Measurements from ENCODE around the gene PSME3IP1.
"Not testable (repeated sequence)": the region's sequence is repeated elsewhere in the genome, so short reads cannot be mapped to it uniquely, and the experiment has no call there.

The PSME3IP1 gene

DNA sequence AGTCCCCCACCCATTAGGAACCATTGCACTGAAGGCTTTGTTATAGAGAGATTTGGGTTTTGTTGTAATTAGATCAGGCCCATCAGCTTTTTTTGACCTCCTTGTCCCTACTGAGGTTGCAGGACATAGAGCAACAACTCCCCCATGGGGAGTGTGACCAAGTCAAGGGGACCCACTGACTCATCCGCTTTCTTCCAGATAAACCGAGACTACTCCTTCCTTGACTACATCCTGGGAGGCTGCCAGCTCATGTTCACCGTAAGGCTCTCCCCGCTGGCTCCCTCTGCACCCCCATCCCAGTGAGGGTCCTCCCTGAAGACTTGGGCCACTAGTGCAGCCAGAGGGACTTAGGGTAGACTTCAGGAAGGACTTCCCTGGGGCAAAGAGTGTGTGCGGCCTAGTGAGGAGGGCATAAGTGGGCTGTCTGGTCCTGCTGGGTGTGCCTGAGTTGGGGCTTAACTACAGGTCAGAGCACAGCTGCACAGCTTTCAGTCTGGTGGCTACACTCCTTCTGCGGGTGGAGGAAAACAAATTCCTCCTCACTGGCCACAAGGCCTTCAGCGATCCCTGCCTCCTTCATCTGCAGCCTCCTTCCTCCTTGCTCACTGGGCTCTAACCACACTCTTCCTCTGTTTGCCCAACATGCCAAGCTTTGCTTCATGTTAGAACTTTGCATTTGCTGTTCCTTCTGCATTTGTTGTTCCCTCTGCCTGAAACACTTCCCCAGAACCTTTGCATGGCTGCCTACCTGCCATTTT is 62.4 kb downstream of the PSME3IP1 start:
- DNase-seq, result no peak

DNA sequence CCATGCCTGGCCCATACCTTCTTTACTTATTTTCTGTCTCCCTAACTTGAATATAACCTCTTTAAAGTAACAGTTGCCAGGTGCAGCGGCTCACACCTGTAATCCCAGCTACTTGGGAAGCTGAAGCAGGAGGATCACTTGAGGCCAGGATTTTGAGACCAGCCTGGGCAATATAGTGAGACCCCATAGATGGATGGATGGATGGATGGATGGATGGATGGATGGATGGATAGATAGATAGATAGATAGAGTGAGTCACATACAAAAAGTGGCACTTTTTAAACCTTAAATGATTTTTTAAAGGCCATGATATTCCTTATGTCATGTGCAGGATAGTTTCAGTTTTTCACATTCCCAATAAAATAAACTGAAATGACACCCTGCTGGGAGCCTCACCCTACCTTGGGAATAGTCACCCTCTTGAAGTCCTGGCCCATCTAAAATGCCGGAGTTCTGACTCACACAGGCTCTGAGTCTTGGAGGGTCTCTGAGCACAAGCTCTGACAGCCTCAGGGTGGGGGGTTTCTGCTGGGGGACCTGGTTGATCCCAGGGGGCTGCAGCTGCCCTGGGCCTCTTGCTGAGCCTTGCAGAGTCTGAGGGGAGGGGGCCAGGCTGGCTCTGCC is 67.3 kb downstream of the PSME3IP1 start:
- no peak for DNase-seq

DNA sequence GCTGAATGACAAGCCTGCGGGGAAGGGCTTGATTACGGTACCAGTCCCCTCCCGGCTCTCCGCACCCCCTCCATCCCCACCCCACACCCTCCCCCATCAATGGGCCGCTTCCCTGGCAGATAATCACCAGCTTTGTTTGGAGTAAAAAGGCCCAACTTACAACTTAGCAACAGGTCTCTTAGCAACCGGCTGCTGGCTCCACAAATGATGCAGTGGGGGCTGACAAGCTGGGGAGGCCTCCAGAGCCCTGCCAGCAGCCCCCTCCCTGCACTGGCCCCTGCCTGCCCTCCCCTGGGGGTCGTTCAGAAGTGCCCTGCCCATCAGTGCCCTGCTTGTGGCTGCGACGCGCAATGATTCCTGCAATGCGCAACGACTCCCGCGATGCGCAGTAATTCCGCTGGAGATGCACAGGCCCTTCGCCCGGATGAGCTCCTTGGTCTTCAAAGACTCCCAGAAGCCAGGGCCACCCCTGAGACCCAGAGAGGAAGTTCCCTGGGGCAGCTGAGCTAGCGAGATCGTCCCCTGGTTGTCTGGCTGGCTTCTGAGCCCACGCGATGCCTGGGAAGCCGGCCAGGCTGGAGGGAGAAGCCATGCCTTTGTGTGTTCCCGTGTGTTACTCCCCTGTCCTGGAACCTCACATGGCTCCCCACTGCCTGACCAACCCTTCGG is 70.2 kb downstream of the PSME3IP1 start:
- no peak for DNase-seq

DNA sequence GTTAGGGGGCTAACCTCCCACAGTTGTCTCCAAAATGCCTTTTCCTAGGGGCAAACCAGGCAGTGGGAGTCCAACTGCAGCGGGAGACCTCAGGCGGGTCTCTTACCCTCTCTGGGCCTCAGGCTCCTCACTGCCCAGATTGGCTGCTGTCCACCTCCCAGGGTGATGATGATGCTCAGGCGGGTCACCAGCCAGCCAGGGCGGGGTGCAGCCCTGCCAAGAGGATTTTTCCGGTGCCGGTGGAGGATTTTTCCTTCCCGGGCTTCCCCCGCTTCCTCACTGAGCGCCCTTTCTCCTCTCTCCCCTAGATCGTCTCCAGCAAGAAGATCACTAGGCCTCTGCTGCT is 70.7 kb downstream of the PSME3IP1 start:
- DNase-seq, result no peak

DNA sequence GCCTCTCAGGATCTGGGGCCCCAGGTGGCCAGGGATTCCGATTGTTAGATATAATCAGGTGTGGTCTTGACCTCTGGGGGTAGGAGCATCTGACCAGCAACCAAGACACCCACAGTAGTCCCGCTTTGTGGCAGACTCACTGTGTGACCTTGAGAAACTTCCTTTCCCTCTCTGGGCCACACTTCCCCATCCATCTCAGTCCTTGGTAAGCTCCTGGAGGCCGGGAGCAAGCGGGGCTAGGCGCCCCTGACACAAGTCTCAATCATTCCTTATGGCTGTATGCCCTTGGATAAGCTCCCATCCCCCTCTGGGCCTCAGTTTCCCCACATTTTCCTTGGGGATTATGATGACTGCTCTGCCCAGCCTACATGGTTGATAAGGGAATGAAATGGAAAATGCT is 72.2 kb downstream of the PSME3IP1 start:
- no peak for DNase-seq

DNA sequence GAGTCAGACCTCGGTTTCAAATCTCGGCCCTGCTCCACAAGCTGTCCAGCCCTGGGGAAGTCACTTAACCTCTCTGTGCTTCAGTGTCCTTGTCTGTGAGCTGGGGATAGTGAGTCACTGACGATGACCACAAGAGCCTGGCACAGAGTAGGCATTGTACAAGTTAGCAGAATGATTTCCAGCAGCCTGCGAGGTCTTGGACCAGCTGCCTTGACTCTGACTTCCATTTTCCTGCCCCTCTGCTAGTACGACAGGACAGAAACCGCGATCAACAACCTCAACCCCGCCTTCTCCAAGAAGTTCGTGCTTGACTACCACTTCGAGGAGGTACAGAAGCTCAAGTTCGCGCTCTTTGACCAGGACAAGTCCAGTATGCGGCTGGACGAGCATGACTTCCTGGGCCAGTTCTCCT is 72.8 kb downstream of the PSME3IP1 start:
- no peak for DNase-seq

DNA sequence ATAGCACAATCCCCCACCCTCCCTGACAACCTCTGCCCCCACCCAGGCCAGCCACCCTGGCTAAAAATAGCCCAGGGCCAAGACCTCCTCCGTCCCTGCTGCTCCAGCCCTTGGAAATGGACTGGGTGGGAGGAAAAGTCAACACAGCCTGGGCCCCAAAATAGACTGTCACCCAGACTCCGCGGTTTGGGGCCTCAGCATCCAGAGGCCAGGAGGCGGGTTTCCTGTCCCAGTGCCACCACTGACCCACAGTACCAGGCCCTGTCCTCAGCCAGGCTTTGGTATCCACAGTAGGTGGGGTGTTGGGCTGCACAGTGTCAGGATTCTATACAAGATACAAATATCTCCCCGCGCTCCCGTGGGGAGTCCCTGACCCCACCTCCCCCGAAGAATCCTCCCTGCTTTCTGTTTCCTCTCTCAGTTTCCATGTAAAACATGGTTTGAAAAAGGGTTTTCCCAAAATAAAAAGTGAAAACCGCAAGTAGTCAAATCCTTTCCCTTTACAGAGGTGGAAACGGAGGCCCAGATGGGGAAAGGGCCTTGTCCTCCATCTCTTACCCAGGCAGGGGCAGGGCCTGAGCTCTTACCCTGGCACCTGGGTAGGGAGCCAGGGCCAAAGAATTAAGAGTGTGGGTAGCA is 73.3 kb downstream of the PSME3IP1 start:
- DNase-seq, result no peak

- no peak for DNase-seq
Measured at GRCh38 chr16:57111420-57111819, 74.4 kb downstream of the PSME3IP1 start.

GRCh38 chr16:57110937-57111336 is 74.9 kb downstream of the PSME3IP1 start:
- DNase-seq, result no peak

DNA sequence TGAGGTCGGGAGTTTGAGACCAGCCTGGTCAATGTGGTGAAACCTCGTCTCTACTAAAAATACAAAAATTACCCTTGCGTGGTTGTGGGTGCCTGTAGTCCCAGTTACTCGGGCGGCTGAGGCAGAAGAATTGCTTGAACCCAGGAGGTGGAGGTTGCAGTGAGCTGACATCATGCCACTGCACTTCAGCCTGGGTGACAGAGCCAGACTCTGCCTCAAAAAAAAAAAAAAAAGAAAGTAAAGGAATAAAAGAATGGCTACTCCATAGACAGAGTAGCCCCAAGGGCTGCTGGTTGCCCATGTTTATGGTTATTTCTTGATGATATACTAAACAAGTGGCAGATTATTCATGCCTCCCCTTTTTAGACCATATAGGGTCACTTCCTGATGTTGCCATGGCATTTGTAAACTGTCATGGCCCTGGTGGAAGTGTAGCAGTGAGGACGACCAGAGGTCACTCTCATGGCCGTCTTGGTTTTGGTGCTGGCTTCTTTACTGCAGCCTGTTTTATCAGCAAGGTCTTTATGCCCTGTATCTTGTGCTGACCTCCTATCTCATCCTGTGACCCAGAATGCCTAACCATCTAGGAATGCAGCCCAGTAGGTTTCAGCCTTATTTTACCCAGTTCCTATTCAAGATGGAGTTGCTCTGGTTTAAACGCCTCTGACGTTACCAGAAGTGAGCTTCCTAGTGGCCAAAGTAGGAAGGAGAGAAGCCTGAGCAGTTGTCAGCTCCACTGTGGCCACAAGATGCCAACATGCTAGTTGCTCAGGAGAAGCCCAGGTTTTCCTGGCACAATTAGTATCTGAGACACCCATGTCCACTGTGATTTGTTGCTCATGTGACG is 76.4 kb downstream of the PSME3IP1 start:
- not testable (repeated sequence) for DNase-seq

DNA sequence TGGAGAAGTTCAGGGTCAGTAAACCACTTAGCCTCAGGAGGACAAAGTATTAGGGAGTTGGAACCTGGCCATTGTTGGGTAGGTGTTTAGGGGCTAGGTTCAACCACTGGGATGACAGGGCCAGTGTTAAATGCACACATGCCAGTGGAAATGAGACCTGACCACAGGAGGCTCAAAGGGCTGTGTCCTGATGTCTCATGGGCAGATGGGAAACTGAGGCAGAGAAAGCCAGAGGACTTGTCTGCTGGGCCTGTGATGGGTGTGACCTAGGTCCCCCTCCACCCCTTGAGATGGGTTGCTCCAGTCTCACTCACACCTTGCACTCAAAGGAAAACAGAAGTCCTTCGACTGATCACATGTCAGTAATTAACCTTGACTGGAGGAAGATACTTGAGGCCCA is 77.4 kb downstream of the PSME3IP1 start:
- no peak for DNase-seq

- DNase-seq, result no peak
Measured at GRCh38 chr16:57107321-57107922, 78.4 kb downstream of the PSME3IP1 start.

DNA sequence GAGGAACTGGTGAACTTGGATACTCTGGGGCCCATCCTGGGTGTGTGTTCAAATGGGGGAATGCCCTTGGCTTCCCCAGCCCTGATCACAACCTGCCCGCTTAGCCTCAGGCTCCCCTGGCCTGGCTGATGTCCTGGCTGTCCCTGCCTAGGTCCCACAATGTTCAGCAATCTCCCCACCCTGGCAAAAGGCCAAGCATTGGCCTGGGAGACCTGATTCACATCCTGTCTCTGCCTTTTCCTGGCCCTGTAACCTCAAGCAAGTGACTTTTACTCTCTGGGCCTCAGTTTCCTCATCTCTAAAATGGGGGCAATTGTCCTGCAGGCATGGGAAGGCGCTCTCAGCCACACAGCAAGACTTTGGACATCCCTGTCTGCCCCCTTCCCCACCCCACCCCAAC is 79.1 kb downstream of the PSME3IP1 start:
- DNase-seq, result no peak

GRCh38 chr16:57105184-57105583 is 80.7 kb downstream of the PSME3IP1 start:
- DNase-seq, result no peak

GRCh38 chr16:57104706-57105105 is 81.1 kb downstream of the PSME3IP1 start:
- no peak for DNase-seq

- DNase-seq, result no peak
Measured at GRCh38 chr16:57102888-57103851, 82.7 kb downstream of the PSME3IP1 start.
